ENCODE results near the gene KDM3B. TPM values are rescaled to one million over a fixed set of nuclear protein-coding genes. Genes with fewer than 3 reads are reported as not detected.

Gene KDM3B
- total and polyA plus RNA-seq, 9 donors = 38.8 to 79.0 (median 70.1) TPM

- H3K4me3 ChIP-seq = no peak overlapping the region
- no peaks in the 10 kb centered on the region for H3K36me3 ChIP-seq
- H3K4me1 ChIP-seq (ENCODE audit: insufficient read depth) = peaks cover 3% of the 10 kb centered on the region
- TF ChIP-seq POLR2A (IDR thresholded peaks at IDR 0.05) = no peak
- no peak for TF ChIP-seq CTCF (IDR thresholded peaks at IDR 0.05)
- TF ChIP-seq EP300 (IDR thresholded peaks at IDR 0.05) = no peak
- DNase-seq = peak in 1 of 5 donors; percentile 37
- H3K9me3 ChIP-seq = no peaks in the 10 kb centered on the region
- H3K27ac ChIP-seq = no peak overlapping the region
- intact Hi-C loops (cut with DNase I) = no loop called here
- WGBS, 3 donors = 87 to 91% (median 89%) methylated on average over 11 of the region's 11 CpGs
- H3K27me3 ChIP-seq = no peaks in the 10 kb centered on the region
Observed at GRCh38 chr5:138459311-138459933, 106.9 kb downstream of the KDM3B start.

GRCh38 chr5:138460032-138460693 lies 107.7 kb downstream of the KDM3B start:
- no peak overlapping the region for H3K4me3 ChIP-seq
- no peaks in the 10 kb centered on the region for H3K9me3 ChIP-seq
- peaks cover 3% of the 10 kb centered on the region for H3K4me1 ChIP-seq (ENCODE audit: insufficient read depth)
- intact Hi-C loops (cut with DNase I) = loop anchor here in 2 of 4 donors (5.0 to 10.0 kb wide), 2 partner anchors 42 to 805 kb away; no protein-coding TSS in a partner anchor
- no peaks in the 10 kb centered on the region for H3K36me3 ChIP-seq
- TF ChIP-seq CTCF (IDR thresholded peaks at IDR 0.05) (no peak), POLR2A (IDR thresholded peaks at IDR 0.05) (no peak), EP300 (IDR thresholded peaks at IDR 0.05) (no peak)
- H3K27me3 ChIP-seq = no peaks in the 10 kb centered on the region
- no peak overlapping the region for H3K27ac ChIP-seq
- WGBS, 3 donors = 76 to 82% (median 77%) methylated on average over 4 of the region's 4 CpGs
- DNase-seq = peak in 1 of 5 donors; percentile 31

GRCh38 chr5:138461343-138462125 lies 109.0 kb downstream of the KDM3B start:
- TF ChIP-seq EP300 (IDR thresholded peaks at IDR 0.05) (no peak), CTCF (IDR thresholded peaks at IDR 0.05) (no peak), POLR2A (IDR thresholded peaks at IDR 0.05) (no peak)
- H3K9me3 ChIP-seq = no peaks in the 10 kb centered on the region
- intact Hi-C loops (cut with DNase I) = loop anchor here in 2 of 4 donors (2.0 to 10.0 kb wide), 3 partner anchors 29 to 803 kb away; no protein-coding TSS in a partner anchor
- peaks cover 7% of the 10 kb centered on the region for H3K4me1 ChIP-seq (ENCODE audit: insufficient read depth)
- H3K36me3 ChIP-seq = no peaks in the 10 kb centered on the region
- no peak overlapping the region for H3K27ac ChIP-seq
- peak in 1 of 5 donors; percentile 41 for DNase-seq
- no peak overlapping the region for H3K4me3 ChIP-seq
- 72 to 78% (median 74%) methylated on average over 11 of the region's 11 CpGs for WGBS, 3 donors
- H3K27me3 ChIP-seq = no peaks in the 10 kb centered on the region

GRCh38 chr5:138463419-138464007 lies 111.0 kb downstream of the KDM3B start:
- WGBS, 3 donors = 7 to 10% (median 8%) methylated on average over 17 to 21 of the region's 21 CpGs
- DNase-seq = peak; percentile 45 to 71 (median 66)
- Histone ChIP-seq H3K36me3 (no peaks in the 10 kb centered on the region), H3K4me1 (ENCODE audit: insufficient read depth) (peaks cover 21% of the 10 kb centered on the region), H3K27ac (peak overlapping the region; percentile 93 to 95), H3K4me3 (peak overlapping the region; percentile 50), H3K27me3 (no peaks in the 10 kb centered on the region), H3K9me3 (no peaks in the 10 kb centered on the region)
- peak; percentile 55 for TF ChIP-seq EP300 (IDR thresholded peaks at IDR 0.05)
- TF ChIP-seq CTCF (IDR thresholded peaks at IDR 0.05) = no peak
- intact Hi-C loops (cut with DNase I) = loop anchor here in 2 of 4 donors (2.0 to 10.0 kb wide), 3 partner anchors 27 to 801 kb away; no protein-coding TSS in a partner anchor

All from ovary (tissue), 9 donors.